Measurements from ENCODE around the gene CCSER2. TPM values are rescaled to one million over a fixed set of nuclear protein-coding genes. Genes with fewer than 3 reads are reported as not detected.

CCSER2 gene
- polyA plus RNA-seq, 1 of the 3 experiments (the other 2 are of a cell fraction): 8.5 TPM

- CTCF ChIA-PET: interaction anchor here (0.8 to 2.1 kb wide), 4 partner anchors 7 to 266 kb away, joined by 3 to 6 read pairs (median 4); no protein-coding TSS in a partner anchor
- no peaks in the 10 kb centered on the region for H3K9me2 ChIP-seq
- H2AFZ ChIP-seq (ENCODE audit: low read depth): no peak overlapping the region
- no peak for TF ChIP-seq POLR2AphosphoS5 (IDR thresholded peaks at IDR 0.05; ENCODE audit: low read depth, low read length)
- no peak for TF ChIP-seq RXRA (IDR thresholded peaks at IDR 0.05; ENCODE audit: borderline replicate concordance, low read depth)
- no peak for TF ChIP-seq YY1 (IDR thresholded peaks at IDR 0.05; ENCODE audit: low read depth)
- TF ChIP-seq SIN3A (IDR thresholded peaks at IDR 0.05; ENCODE audit: borderline replicate concordance, low read depth, low read length): no peak
- TF ChIP-seq GATA2 (CRISPR knock-in tag; IDR thresholded peaks at IDR 0.05): no peak
- TF ChIP-seq MEF2A (IDR thresholded peaks at IDR 0.05; ENCODE audit: borderline replicate concordance, low read depth): no peak
- no peak for TF ChIP-seq PBX3 (IDR thresholded peaks at IDR 0.05)
- no peak for TF ChIP-seq RFX5 (IDR thresholded peaks at IDR 0.05; ENCODE audit: low read length)
- TF ChIP-seq RCOR1 (IDR thresholded peaks at IDR 0.05; ENCODE audit: low read length): no peak
- TF ChIP-seq FOXM1 (IDR thresholded peaks at IDR 0.05; ENCODE audit: low read depth): no peak
- TF ChIP-seq RAD21 (IDR thresholded peaks at IDR 0.05; ENCODE audit: low read length): no peak
- no peak for TF ChIP-seq TCF12 (IDR thresholded peaks at IDR 0.05)
- no peak for TF ChIP-seq EZH2phosphoT487 (IDR thresholded peaks at IDR 0.05; ENCODE audit: borderline replicate concordance, low read depth)
- TF ChIP-seq NRF1 (IDR thresholded peaks at IDR 0.05; ENCODE audit: low read depth, low read length): no peak
- no peak for TF ChIP-seq IRF3 (IDR thresholded peaks at IDR 0.05; ENCODE audit: low read depth, low read length)
- H3K27me3 ChIP-seq (ENCODE audit: insufficient read depth): no peaks in the 10 kb centered on the region
- no peaks in the 10 kb centered on the region for H3K9me3 ChIP-seq
- no peak overlapping the region for H3K4me2 ChIP-seq
- H4K20me1 ChIP-seq (ENCODE audit: insufficient read depth): no peaks in the 10 kb centered on the region
- H3K79me2 ChIP-seq (ENCODE audit: insufficient read depth): no peaks in the 10 kb centered on the region
- no peaks in the 10 kb centered on the region for H3F3A ChIP-seq (replicated peaks; ENCODE audit: insufficient read depth)
- no peaks in the 10 kb centered on the region for H3K36me3 ChIP-seq (replicated peaks in 1 of 2; ENCODE audit: control insufficient read depth in 1 of 2, insufficient read depth in 2 of 2, low read length in 1 of 2)
- H3K9ac ChIP-seq: no peak overlapping the region
- peaks cover 0 to 6% of the 10 kb centered on the region in 2 experiments; a peak in 1 of 4 replicates for H3K4me1 ChIP-seq (ENCODE audit: control insufficient read depth in 1 of 2, insufficient read depth in 2 of 2, low read depth in 1 of 2, low read length in 1 of 2)
- 79% methylated on average over 9 of the region's 9 CpGs for WGBS (ENCODE audit: low lambda C conversion rate)
- no peak overlapping the region for H3K4me3 ChIP-seq (ENCODE audit: low read depth in 2 of 2, low read length in 1 of 2)
- no peak for DNase-seq
- POLR2A ChIA-PET: interaction anchor here (0.6 kb wide), 1 partner anchor 93 kb away, joined by 3 read pairs; no protein-coding TSS in a partner anchor
- H3K27ac ChIP-seq (ENCODE audit: low read depth in 2 of 2, low read length in 1 of 2): no peak overlapping the region
Observed at GRCh38 chr10:84530724-84531325, 202.4 kb downstream of the CCSER2 start.

GRCh38 chr10:84531396-84531795, 203.0 kb downstream of the CCSER2 start:
- no peak overlapping the region for H3K4me3 ChIP-seq (ENCODE audit: low read depth in 2 of 2, low read length in 1 of 2)
- no peak for TF ChIP-seq USF2 (IDR thresholded peaks at IDR 0.05; ENCODE audit: borderline replicate concordance, low read depth, low read length)
- TF ChIP-seq RCOR1 (IDR thresholded peaks at IDR 0.05; ENCODE audit: low read length): no peak
- no peak for TF ChIP-seq ELF1 (IDR thresholded peaks at IDR 0.05)
- TF ChIP-seq SIN3A (IDR thresholded peaks at IDR 0.05; ENCODE audit: borderline replicate concordance, low read depth, low read length): no peak
- no peak for TF ChIP-seq MAX (IDR thresholded peaks at IDR 0.05; ENCODE audit: low read depth)
- TF ChIP-seq SMC3 (IDR thresholded peaks at IDR 0.05; ENCODE audit: low read depth, low read length): no peak
- TF ChIP-seq FOXM1 (IDR thresholded peaks at IDR 0.05; ENCODE audit: low read depth): no peak
- no peak for TF ChIP-seq RXRA (IDR thresholded peaks at IDR 0.05; ENCODE audit: borderline replicate concordance, low read depth)
- TF ChIP-seq NRF1 (IDR thresholded peaks at IDR 0.05; ENCODE audit: low read depth, low read length): no peak
- TF ChIP-seq MEF2A (IDR thresholded peaks at IDR 0.05; ENCODE audit: borderline replicate concordance, low read depth): no peak
- TF ChIP-seq JUND (IDR thresholded peaks at IDR 0.05): no peak
- no peak for TF ChIP-seq FOXJ3 (CRISPR knock-in tag; IDR thresholded peaks at IDR 0.05)
- no peak for TF ChIP-seq GABPA (IDR thresholded peaks at IDR 0.05; ENCODE audit: low read depth)
- H3K27ac ChIP-seq (ENCODE audit: low read depth in 2 of 2, low read length in 1 of 2): no peak overlapping the region
- CTCF ChIA-PET: interaction anchor here (2.1 kb wide), 1 partner anchor 101 kb away, joined by 6 read pairs; no protein-coding TSS in a partner anchor
- no peak overlapping the region for H3K9ac ChIP-seq
- WGBS (ENCODE audit: low lambda C conversion rate): 74% methylated on average over 2 of the region's 2 CpGs
- H3K79me2 ChIP-seq (ENCODE audit: insufficient read depth): no peaks in the 10 kb centered on the region
- H4K20me1 ChIP-seq (ENCODE audit: insufficient read depth): no peaks in the 10 kb centered on the region
- H3K4me2 ChIP-seq: no peak overlapping the region
- H3K9me3 ChIP-seq: no peaks in the 10 kb centered on the region
- H2AFZ ChIP-seq (ENCODE audit: low read depth): no peak overlapping the region
- no peak for DNase-seq
- H3K27me3 ChIP-seq (ENCODE audit: insufficient read depth): no peaks in the 10 kb centered on the region
- H3K9me2 ChIP-seq: no peaks in the 10 kb centered on the region
- H3K36me3 ChIP-seq (replicated peaks in 1 of 2; ENCODE audit: control insufficient read depth in 1 of 2, insufficient read depth in 2 of 2, low read length in 1 of 2): no peaks in the 10 kb centered on the region
- H3K4me1 ChIP-seq (ENCODE audit: control insufficient read depth in 1 of 2, insufficient read depth in 2 of 2, low read depth in 1 of 2, low read length in 1 of 2): peaks cover 0 to 6% of the 10 kb centered on the region in 2 experiments; a peak in 1 of 4 replicates
- POLR2A ChIA-PET: interaction anchor here (0.6 kb wide), 1 partner anchor 94 kb away, joined by 3 read pairs; no protein-coding TSS in a partner anchor
- H3F3A ChIP-seq (replicated peaks; ENCODE audit: insufficient read depth): no peaks in the 10 kb centered on the region

Measured in SK-N-SH (cell line).